BLaER1 treated with 17β-estradiol and CSF1 and Interleukin-3, amounts not matched to agents 10 nM and 100 nM (cell line): ENCODE measurements around the gene FLNC.

Source experiments
- H3K27ac ChIP-seq, 11 experiments: shearing (Covaris generic); formaldehyde crosslinking; 2 replicates each; pipeline ENCODE4 v1.8.1; 2022
- H3K27me3 ChIP-seq, 11 experiments: shearing (Covaris generic); formaldehyde crosslinking; 2 replicates each; pipeline ENCODE4 v1.8.1; 2022
- H3K36me3 ChIP-seq, 11 experiments: shearing (Covaris generic); formaldehyde crosslinking; 2 replicates each; pipeline ENCODE4 v1.8.1; 2022
- H3K4me1 ChIP-seq, 10 experiments: shearing (Covaris generic); formaldehyde crosslinking; 2 replicates each; pipeline ENCODE4 v1.8.1; 2022
- H3K4me2 ChIP-seq, 11 experiments: shearing (Covaris generic); formaldehyde crosslinking; 2 replicates each; pipeline ENCODE4 v1.8.1; 2022
- H3K4me3 ChIP-seq, 10 experiments: shearing (Covaris generic); formaldehyde crosslinking; 2 replicates each; pipeline ENCODE4 v1.8.1; 2022
- H3K9ac ChIP-seq, 11 experiments: shearing (Covaris generic); formaldehyde crosslinking; 2 replicates each; pipeline ENCODE4 v1.8.1; 2022
- H3K9me3 ChIP-seq, 11 experiments: shearing (Covaris generic); formaldehyde crosslinking; replicated peaks in 1 of 11; 2 replicates each; pipeline ENCODE4 v1.8.1; 2022
- H4K20me1 ChIP-seq, 11 experiments: shearing (Covaris generic); formaldehyde crosslinking; 2 replicates each; pipeline ENCODE4 v1.8.1; 2022
- Cebpa-rat ChIP-seq, 11 experiments: shearing (Covaris generic); IDR thresholded peaks; 2 replicates each; pipeline ENCODE4 v1.8.1; 2022

The FLNC gene

DNA sequence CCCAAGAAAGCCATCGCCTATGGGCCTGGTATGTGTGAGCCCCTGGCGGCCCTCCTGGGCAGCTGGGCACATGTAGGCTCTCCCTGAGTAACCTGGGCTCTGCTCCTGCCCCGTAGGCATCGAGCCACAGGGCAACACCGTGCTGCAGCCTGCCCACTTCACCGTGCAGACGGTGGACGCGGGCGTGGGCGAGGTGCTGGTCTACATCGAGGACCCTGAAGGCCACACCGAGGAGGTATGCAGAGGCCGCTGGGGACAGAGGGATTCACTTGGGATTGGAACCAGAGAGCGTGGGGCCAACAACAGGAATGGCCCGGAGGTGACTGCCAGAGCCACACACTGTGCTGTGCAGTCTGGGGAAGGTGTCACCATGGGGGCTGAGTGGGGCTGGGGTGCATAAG, 7.3 kb downstream of the FLNC start:
- Histone ChIP-seq H3K27me3 (peaks cover 0 to 5% (median 0%) of the 10 kb centered on the region in 11 experiments; a peak in 3 of 22 replicates), H4K20me1 (peaks cover 0 to 7% (median 0%) of the 10 kb centered on the region in 11 experiments; a peak in 1 of 22 replicates), H3K9ac (no peak overlapping the region), H3K9me3 (no peaks in the 10 kb centered on the region), H3K36me3 (no peaks in the 10 kb centered on the region), H3K27ac (no peak overlapping the region), H3K4me1 (peaks cover 10 to 19% (median 15%) of the 10 kb centered on the region in 10 experiments), H3K4me3 (no peak overlapping the region), H3K4me2 (no peak overlapping the region)
- TF ChIP-seq Cebpa-rat (IDR thresholded peaks at IDR 0.05): no peak

DNA sequence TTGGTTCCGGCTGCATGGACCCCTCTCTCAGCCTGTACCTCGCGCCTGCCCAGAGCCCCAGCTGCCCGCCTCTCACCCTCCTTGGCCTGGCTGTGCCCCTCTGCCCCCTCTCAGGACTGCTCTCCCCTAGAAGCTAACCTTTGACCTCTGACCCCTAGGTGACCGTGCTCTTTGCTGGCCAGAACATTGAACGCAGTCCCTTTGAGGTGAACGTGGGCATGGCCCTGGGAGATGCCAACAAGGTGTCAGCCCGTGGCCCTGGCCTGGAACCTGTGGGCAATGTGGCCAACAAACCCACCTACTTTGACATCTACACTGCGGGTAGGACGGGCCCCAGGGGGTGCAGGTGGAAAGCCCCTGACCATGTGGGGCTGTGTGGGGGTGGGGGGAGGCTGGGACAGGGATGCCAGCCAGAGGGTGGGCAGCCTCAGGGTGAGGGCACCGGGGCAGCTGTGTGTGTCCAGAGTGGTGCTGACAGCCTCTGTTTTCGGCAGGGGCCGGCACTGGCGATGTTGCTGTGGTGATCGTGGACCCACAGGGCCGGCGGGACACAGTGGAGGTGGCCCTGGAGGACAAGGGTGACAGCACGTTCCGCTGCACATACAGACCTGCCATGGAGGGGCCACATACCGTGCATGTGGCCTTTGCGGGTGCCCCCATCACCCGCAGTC, 8.0 kb downstream of the FLNC start:
- no peaks in the 10 kb centered on the region for H3K27me3 ChIP-seq
- TF ChIP-seq Cebpa-rat (IDR thresholded peaks at IDR 0.05): no peak
- no peaks in the 10 kb centered on the region for H3K9me3 ChIP-seq
- peaks cover 0 to 7% (median 0%) of the 10 kb centered on the region in 11 experiments; a peak in 1 of 22 replicates for H4K20me1 ChIP-seq
- no peaks in the 10 kb centered on the region for H3K36me3 ChIP-seq
- H3K4me1 ChIP-seq: peaks cover 2 to 11% (median 7%) of the 10 kb centered on the region in 10 experiments; a peak in 19 of 20 replicates
- H3K4me2 ChIP-seq: no peak overlapping the region
- H3K4me3 ChIP-seq: no peak overlapping the region
- H3K27ac ChIP-seq: no peak overlapping the region
- H3K9ac ChIP-seq: no peak overlapping the region

DNA sequence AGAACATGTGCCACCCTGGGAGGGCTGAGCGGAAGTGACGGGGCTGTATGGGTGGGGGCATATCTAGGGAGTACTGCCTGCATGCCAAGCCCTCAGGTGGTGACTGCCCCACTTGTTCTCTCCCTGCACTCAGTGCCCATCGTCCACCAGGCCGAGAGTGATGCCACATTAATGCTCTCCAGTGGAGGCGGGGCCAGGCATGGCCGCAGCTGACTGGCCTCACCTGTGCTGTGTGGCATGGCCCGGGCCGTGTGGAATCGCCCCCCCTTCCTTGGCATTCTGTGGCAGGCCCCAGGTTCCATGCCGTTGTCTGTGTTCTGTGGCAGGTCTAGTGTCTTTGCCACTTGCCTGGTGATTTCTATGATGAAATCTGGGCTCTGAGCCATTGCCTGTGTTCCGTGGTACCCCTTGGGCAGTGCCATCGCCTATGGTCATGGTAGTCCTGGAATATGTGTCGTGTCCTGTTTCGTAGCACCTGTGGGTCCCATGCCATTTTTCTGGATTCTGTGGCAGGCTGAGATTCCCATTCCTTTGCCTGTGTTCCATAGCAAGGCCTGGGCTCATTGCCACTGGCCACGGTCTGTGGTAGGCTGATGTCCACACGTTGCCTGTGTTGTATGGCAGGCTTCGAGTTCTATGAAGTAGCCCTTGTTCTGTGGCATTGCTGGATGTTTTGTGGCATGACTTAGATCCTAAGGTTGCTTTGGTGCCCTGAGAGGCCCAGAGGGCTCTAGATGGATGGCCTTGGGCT, 8.9 kb downstream of the FLNC start:
- no peak overlapping the region for H3K4me3 ChIP-seq
- H3K36me3 ChIP-seq: no peaks in the 10 kb centered on the region
- no peaks in the 10 kb centered on the region for H3K9me3 ChIP-seq
- no peak overlapping the region for H3K27ac ChIP-seq
- H3K9ac ChIP-seq: no peak overlapping the region
- H3K4me1 ChIP-seq: peaks cover 0 to 6% (median 2%) of the 10 kb centered on the region in 10 experiments; a peak in 6 of 20 replicates
- H3K27me3 ChIP-seq: no peaks in the 10 kb centered on the region
- no peak overlapping the region for H3K4me2 ChIP-seq
- H4K20me1 ChIP-seq: peaks cover 0 to 7% (median 0%) of the 10 kb centered on the region in 11 experiments; a peak in 1 of 22 replicates
- no peak for TF ChIP-seq Cebpa-rat (IDR thresholded peaks at IDR 0.05)

DNA sequence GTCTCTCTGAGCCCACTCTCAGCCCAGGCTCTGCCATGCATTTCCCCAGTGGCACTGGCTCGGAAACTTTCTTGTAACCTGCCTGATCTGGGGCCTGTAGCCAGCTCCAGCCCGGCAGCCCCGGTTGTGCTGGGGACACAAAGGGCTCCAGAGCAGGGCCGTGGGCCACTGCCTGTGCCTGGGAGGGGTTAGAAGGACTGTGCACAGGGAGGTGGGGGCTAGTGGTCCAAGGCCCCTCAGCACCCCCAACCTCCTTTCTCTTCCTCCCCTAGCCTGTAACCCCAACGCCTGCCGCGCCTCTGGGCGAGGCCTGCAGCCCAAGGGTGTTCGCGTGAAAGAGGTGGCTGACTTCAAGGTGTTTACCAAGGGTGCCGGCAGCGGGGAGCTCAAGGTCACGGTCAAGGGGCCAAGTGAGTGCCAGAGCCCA, 9.6 kb downstream of the FLNC start:
- peaks cover 0 to 6% (median 2%) of the 10 kb centered on the region in 10 experiments; a peak in 6 of 20 replicates for H3K4me1 ChIP-seq
- H4K20me1 ChIP-seq: peaks cover 0 to 7% (median 0%) of the 10 kb centered on the region in 11 experiments; a peak in 1 of 22 replicates
- no peak overlapping the region for H3K4me3 ChIP-seq
- H3K27ac ChIP-seq: no peak overlapping the region
- H3K36me3 ChIP-seq: no peaks in the 10 kb centered on the region
- no peak overlapping the region for H3K9ac ChIP-seq
- H3K4me2 ChIP-seq: no peak overlapping the region
- H3K27me3 ChIP-seq: no peaks in the 10 kb centered on the region
- no peaks in the 10 kb centered on the region for H3K9me3 ChIP-seq
- TF ChIP-seq Cebpa-rat (IDR thresholded peaks at IDR 0.05): no peak

DNA sequence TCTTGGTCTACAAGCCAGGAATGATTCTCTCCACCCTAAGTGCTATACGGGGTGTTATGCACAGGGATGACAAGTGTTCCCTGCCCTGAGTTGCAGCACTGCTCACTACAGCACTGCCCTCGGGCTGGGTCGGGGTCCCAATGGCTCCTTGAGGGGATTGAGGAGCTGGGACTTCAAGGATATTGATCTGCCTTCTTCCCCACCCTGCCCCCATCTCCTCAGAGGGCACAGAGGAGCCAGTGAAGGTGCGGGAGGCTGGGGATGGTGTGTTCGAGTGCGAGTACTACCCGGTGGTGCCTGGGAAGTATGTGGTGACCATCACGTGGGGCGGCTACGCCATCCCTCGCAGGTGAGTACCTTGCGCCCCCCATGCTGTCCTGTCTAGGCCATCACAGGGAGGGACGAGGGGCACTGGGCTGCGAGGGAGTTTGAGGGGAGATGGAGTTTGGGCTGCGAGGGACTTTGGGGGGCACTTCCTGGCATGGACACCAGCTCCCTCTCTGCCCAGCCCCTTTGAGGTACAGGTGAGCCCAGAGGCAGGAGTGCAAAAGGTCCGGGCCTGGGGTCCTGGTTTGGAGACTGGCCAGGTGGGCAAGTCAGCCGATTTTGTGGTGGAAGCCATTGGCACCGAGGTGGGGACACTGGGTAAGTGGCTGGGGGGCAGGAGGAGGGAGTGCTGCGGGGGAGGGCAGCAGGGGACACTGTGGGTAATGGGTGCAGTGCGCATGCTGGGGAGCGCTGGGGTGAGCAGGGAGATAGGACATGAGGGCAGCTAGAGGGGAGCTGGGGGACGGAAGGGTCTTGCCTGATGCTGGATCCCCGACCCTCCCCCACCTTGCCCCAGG, 10.3 kb downstream of the FLNC start:
- no peaks in the 10 kb centered on the region for H3K27me3 ChIP-seq
- H3K36me3 ChIP-seq: no peaks in the 10 kb centered on the region
- no peaks in the 10 kb centered on the region; a peak in 1 of 22 replicates for H4K20me1 ChIP-seq
- no peak overlapping the region for H3K9ac ChIP-seq
- H3K4me2 ChIP-seq: no peak overlapping the region
- no peak for TF ChIP-seq Cebpa-rat (IDR thresholded peaks at IDR 0.05)
- no peak overlapping the region for H3K27ac ChIP-seq
- no peak overlapping the region for H3K4me3 ChIP-seq
- no peaks in the 10 kb centered on the region for H3K9me3 ChIP-seq
- peaks cover 0 to 6% (median 2%) of the 10 kb centered on the region in 10 experiments; a peak in 6 of 20 replicates for H3K4me1 ChIP-seq

- Histone ChIP-seq H3K4me3 (no peak overlapping the region), H3K9me3 (no peaks in the 10 kb centered on the region), H3K27me3 (no peaks in the 10 kb centered on the region), H3K9ac (no peak overlapping the region), H4K20me1 (no peaks in the 10 kb centered on the region; a peak in 1 of 22 replicates), H3K4me1 (peaks cover 0 to 6% (median 2%) of the 10 kb centered on the region in 10 experiments; a peak in 6 of 20 replicates), H3K4me2 (no peak overlapping the region), H3K27ac (no peak overlapping the region), H3K36me3 (no peaks in the 10 kb centered on the region)
- TF ChIP-seq Cebpa-rat (IDR thresholded peaks at IDR 0.05): no peak
Observed at GRCh38 chr7:128841171-128841690, 11.0 kb downstream of the FLNC start.

GRCh38 chr7:128841921-128842673, 11.9 kb downstream of the FLNC start:
- Histone ChIP-seq H3K9me3 (no peaks in the 10 kb centered on the region), H3K27me3 (no peaks in the 10 kb centered on the region), H3K36me3 (no peaks in the 10 kb centered on the region), H3K4me3 (no peak overlapping the region), H3K4me2 (no peak overlapping the region), H3K4me1 (peaks cover 0 to 6% (median 2%) of the 10 kb centered on the region in 10 experiments; a peak in 6 of 20 replicates), H3K27ac (no peak overlapping the region), H3K9ac (no peak overlapping the region), H4K20me1 (no peaks in the 10 kb centered on the region; a peak in 1 of 22 replicates)
- TF ChIP-seq Cebpa-rat (IDR thresholded peaks at IDR 0.05): no peak
